Keratinocyte (primary cell): Measurements from ENCODE around the gene AGMAT. TPM values are rescaled to one million over a fixed set of nuclear protein-coding genes. Genes with fewer than 3 reads are reported as not detected.

Source experiments
- DNase-seq: peaks from one replicate; pipeline ENCODE4 v3.0.0-alpha.2; 2011; ENCODE audit warnings: low read depth, missing footprints, low spot score
- FAIRE-seq: peaks from 2 replicates; lab custom pipeline; 2011; peaks lifted over from hg19 to GRCh38; lab: Jason Lieb, UNC
- H2AFZ ChIP-seq: 2 replicates; pipeline ENCODE4 v1.6.0; 2012; ENCODE audit warnings: low read length, control low read depth, inconsistent platforms; ENCODE audit not compliant: control insufficient read depth
- H3K27ac ChIP-seq: 2 replicates; pipeline ENCODE4 v1.5.1; 2011; ENCODE audit warnings: low read length; ENCODE audit not compliant: control insufficient read depth, insufficient read depth
- H3K27me3 ChIP-seq: 3 replicates; pipeline ENCODE4 v1.6.0; 2011; ENCODE audit warnings: low read length; ENCODE audit not compliant: control insufficient read depth, insufficient read depth; ENCODE audit errors: extremely low read depth
- H3K36me3 ChIP-seq, 2 experiments: 2 replicates in 1 of 2; 3 replicates in 1 of 2; pipeline ENCODE4 v1.5.1; 2011; ENCODE audit warnings: low read length in 2 of 2, mild to moderate bottlenecking in 1 of 2; ENCODE audit not compliant: control insufficient read depth in 2 of 2, insufficient read depth in 2 of 2; ENCODE audit errors: extremely low read depth in 1 of 2
- H3K4me1 ChIP-seq: 3 replicates; pipeline ENCODE4 v1.5.1; 2011; ENCODE audit warnings: low read length; ENCODE audit not compliant: control insufficient read depth, insufficient read depth; ENCODE audit errors: extremely low read depth
- H3K4me2 ChIP-seq: 3 replicates; pipeline ENCODE4 v1.6.0; 2011; ENCODE audit warnings: low read depth, low read length; ENCODE audit not compliant: control insufficient read depth, insufficient read depth; ENCODE audit errors: extremely low read depth
- H3K4me3 ChIP-seq, 3 experiments: fragments of 200-600 bp in 1 of 3; sonication (generic) in 1 of 3; 2 replicates in 2 of 3; 3 replicates in 1 of 3; pipeline ENCODE4 v1.5.1; 2011 to 2016; ENCODE audit warnings: low read length in 3 of 3, mild to moderate bottlenecking in 3 of 3, control low read depth in 2 of 3, inconsistent platforms in 1 of 3, low read depth in 1 of 3, mixed read lengths in 1 of 3, mixed run types in 1 of 3, moderate library complexity in 1 of 3; ENCODE audit not compliant: control insufficient read depth in 2 of 3, insufficient read depth in 2 of 3; ENCODE audit errors: extremely low read depth in 1 of 3
- H3K79me2 ChIP-seq: 2 replicates; pipeline ENCODE4 v1.6.0; 2012; ENCODE audit warnings: low read length; ENCODE audit not compliant: control insufficient read depth, insufficient read depth
- H3K9ac ChIP-seq: 3 replicates; pipeline ENCODE4 v1.6.0; 2011; ENCODE audit warnings: low read length; ENCODE audit not compliant: control insufficient read depth, insufficient read depth; ENCODE audit errors: extremely low read depth
- H3K9me1 ChIP-seq: 3 replicates; pipeline ENCODE4 v1.6.0; 2011; ENCODE audit warnings: low read length; ENCODE audit not compliant: control insufficient read depth, insufficient read depth; ENCODE audit errors: extremely low read depth
- H3K9me3 ChIP-seq: 2 replicates; pipeline ENCODE4 v1.5.1; 2012; ENCODE audit warnings: low read depth, low read length; ENCODE audit not compliant: control insufficient read depth
- H4K20me1 ChIP-seq: 3 replicates; pipeline ENCODE4 v1.6.0; 2011; ENCODE audit warnings: low read length; ENCODE audit not compliant: control insufficient read depth, insufficient read depth; ENCODE audit errors: extremely low read depth
- CTCF ChIP-seq, 3 experiments: IDR thresholded peaks in 1 of 3; conservative IDR thresholded peaks in 1 of 3; optimal IDR thresholded peaks in 1 of 3; 2 replicates in 2 of 3; 3 replicates in 1 of 3; pipeline versions ENCODE3 to v1.5.1; 2011; ENCODE audit warnings: low read length in 3 of 3, mild to moderate bottlenecking in 3 of 3, moderate library complexity in 2 of 3, control low read depth in 1 of 3, inconsistent platforms in 1 of 3; ENCODE audit not compliant: insufficient read depth in 2 of 3; ENCODE audit errors: extremely low read depth in 1 of 3
- EZH2 ChIP-seq: IDR thresholded peaks from one replicate; pipeline ENCODE4 v1.6.1; 2012; ENCODE audit warnings: inconsistent platforms, mild to moderate bottlenecking, low read length, moderate library complexity
- dilution Hi-C: fragments of 300-500 bp; cut with MboI; formaldehyde crosslinking; loops from one replicate; pipeline ENCODE4 v1.7.0; 2020; ENCODE audit warnings: low sequenced_read_pairs; ENCODE audit not compliant: extremely low pct_ligation_motif_present
- polyA plus RNA-seq, 5 experiments: library from polyadenylated mRNA; depleted of rRNA in 3 of 5; stranded (reverse) in 3 of 5; stranded (forward) in 1 of 5; unstranded in 1 of 5; fragments of >200 nt; gene quantifications; 1 replicate in 1 of 5; 2 replicates in 3 of 5; 3 replicates in 1 of 5; pipeline versions ENCODE4 v1.2.1 to v1.2.3, GENCODE V29; 2011 to 2012; ENCODE audit warnings: missing spikeins in 2 of 5, low read depth in 1 of 5, low replicate concordance in 1 of 5

AGMAT gene
- polyA plus RNA-seq, 1 donor (not counting 4 experiments of a cell fraction or from before 2014, with no cell fraction given) = 0.21 TPM

- no peak overlapping the region for H2AFZ ChIP-seq
- TF ChIP-seq CTCF (optimal IDR thresholded peaks at IDR 0.05 in 1 of 3, IDR thresholded peaks at IDR 0.05 in 1 of 3, conservative IDR thresholded peaks at IDR 0.05 in 1 of 3; ENCODE audit: extremely low read depth in 1 of 3, insufficient read depth in 2 of 3, low read length in 3 of 3) = no peak
- no peak for TF ChIP-seq EZH2
- H3K27me3 ChIP-seq = no peaks in the 10 kb centered on the region
- FAIRE-seq (no peak), DNase-seq (no peak)
- H3K9me1 ChIP-seq = no peaks in the 10 kb centered on the region
- H3K4me2 ChIP-seq = no peak overlapping the region
- no peaks in the 10 kb centered on the region for H4K20me1 ChIP-seq
- no peaks in the 10 kb centered on the region for H3K4me1 ChIP-seq
- no peak overlapping the region for H3K9ac ChIP-seq
- H3K36me3 ChIP-seq = peaks cover 17 to 21% of the 10 kb centered on the region in 2 experiments
- H3K9me3 ChIP-seq = no peaks in the 10 kb centered on the region
- no peaks in the 10 kb centered on the region for H3K79me2 ChIP-seq
- H3K4me3 ChIP-seq = no peak overlapping the region
- dilution Hi-C loops = no loop called here
- H3K27ac ChIP-seq = no peak overlapping the region
Measured at GRCh38 chr1:15546641-15547040, 38.2 kb downstream of the AGMAT start.

GRCh38 chr1:15543589-15544568 is 41.0 kb downstream of the AGMAT start:
- DNase-seq = no peak
- Histone ChIP-seq H3K4me1 (no peaks in the 10 kb centered on the region), H3K9ac (no peak overlapping the region), H3K9me3 (no peaks in the 10 kb centered on the region), H3K36me3 (peaks cover 25% of the 10 kb centered on the region in 2 experiments), H3K9me1 (no peaks in the 10 kb centered on the region), H3K27me3 (no peaks in the 10 kb centered on the region), H4K20me1 (no peaks in the 10 kb centered on the region), H3K79me2 (no peaks in the 10 kb centered on the region), H2AFZ (no peak overlapping the region), H3K4me3 (no peak overlapping the region), H3K4me2 (no peak overlapping the region), H3K27ac (no peak overlapping the region)
- no peak for FAIRE-seq
- dilution Hi-C loops = no loop called here
- TF ChIP-seq EZH2 (no peak), CTCF (optimal IDR thresholded peaks at IDR 0.05 in 1 of 3, IDR thresholded peaks at IDR 0.05 in 1 of 3, conservative IDR thresholded peaks at IDR 0.05 in 1 of 3; ENCODE audit: extremely low read depth in 1 of 3, insufficient read depth in 2 of 3, low read length in 3 of 3) (no peak)
